DOHH2 (cell line): ENCODE measurements around the gene PTPN9.

Source experiments
- H3F3A ChIP-seq: fragments of 200-600 bp; sonication (generic), shearing (Covaris generic); 2 replicates; pipeline ENCODE4 v1.6.0; 2016; ENCODE audit warnings: antibody characterized with exemption, mild to moderate bottlenecking; ENCODE audit not compliant: control insufficient read depth, insufficient read depth
- H3K27ac ChIP-seq: fragments of 200-600 bp; sonication (generic); 2 replicates; pipeline ENCODE4 v1.5.1; 2014; ENCODE audit warnings: low read depth, mild to moderate bottlenecking, low read length, moderate library complexity
- H3K27me3 ChIP-seq: fragments of 200-600 bp; sonication (generic); 2 replicates; pipeline ENCODE4 v1.6.1; 2014; ENCODE audit warnings: mild to moderate bottlenecking, low read length, mixed read lengths; ENCODE audit not compliant: control insufficient read depth
- H3K36me3 ChIP-seq: fragments of 200-600 bp; sonication (generic); 2 replicates; pipeline ENCODE4 v1.6.1; 2014; ENCODE audit warnings: mild to moderate bottlenecking, low read length, moderate library complexity, mixed read lengths; ENCODE audit not compliant: control insufficient read depth
- H3K4me1 ChIP-seq: fragments of 200-600 bp; sonication (generic); 2 replicates; pipeline ENCODE4 v1.6.1; 2014; ENCODE audit warnings: mild to moderate bottlenecking, low read length, mixed read lengths; ENCODE audit not compliant: control insufficient read depth
- H3K4me2 ChIP-seq: fragments of 200-600 bp; sonication (generic); 2 replicates; pipeline ENCODE4 v1.6.0; 2014; ENCODE audit warnings: mild to moderate bottlenecking, low read length, moderate library complexity
- H3K4me3 ChIP-seq: fragments of 200-600 bp; sonication (generic); 2 replicates; pipeline ENCODE4 v1.5.1; 2014; ENCODE audit warnings: mild to moderate bottlenecking, low read length, mixed read lengths
- H3K79me2 ChIP-seq: fragments of 200-600 bp; sonication (generic); 2 replicates; pipeline ENCODE4 v1.6.1; 2014; ENCODE audit warnings: mild to moderate bottlenecking, low read length, mixed read lengths; ENCODE audit not compliant: control insufficient read depth
- H3K9me2 ChIP-seq: fragments of 200-600 bp; sonication (generic); replicated peaks from 2 replicates; pipeline ENCODE4 v1.6.1; 2014; ENCODE audit warnings: mild to moderate bottlenecking, low read length, mixed read lengths; ENCODE audit not compliant: control insufficient read depth
- H3K9me3 ChIP-seq: fragments of 200-600 bp; sonication (generic); 2 replicates; pipeline ENCODE4 v1.6.1; 2014; ENCODE audit warnings: antibody characterized with exemption, low read length, mixed read lengths; ENCODE audit not compliant: control insufficient read depth, insufficient read depth
- H4K20me1 ChIP-seq: fragments of 200-600 bp; sonication (generic); 2 replicates; pipeline ENCODE4 v1.6.0; 2014; ENCODE audit warnings: low read depth, mild to moderate bottlenecking, antibody characterized with exemption, low read length, moderate library complexity; ENCODE audit not compliant: control insufficient read depth, insufficient read depth
- EZH2phosphoT487 ChIP-seq: fragments of 200-600 bp; sonication (generic); IDR thresholded peaks from 2 replicates; pipeline ENCODE4 v1.6.1; 2017; ENCODE audit warnings: borderline replicate concordance, mild to moderate bottlenecking, antibody characterized with exemption, low read length, moderate library complexity, mixed read lengths
- TF ChIP-seq, protein P1 (sequence below): fragments of 200-600 bp; sonication (generic); IDR thresholded peaks from one replicate; pipeline ENCODE4 v1.5.1; 2014; ENCODE audit warnings: antibody characterized with exemption, mild to moderate bottlenecking, low read depth, low read length; ENCODE audit not compliant: poor library complexity, severe bottlenecking

The PTPN9 gene

DNA sequence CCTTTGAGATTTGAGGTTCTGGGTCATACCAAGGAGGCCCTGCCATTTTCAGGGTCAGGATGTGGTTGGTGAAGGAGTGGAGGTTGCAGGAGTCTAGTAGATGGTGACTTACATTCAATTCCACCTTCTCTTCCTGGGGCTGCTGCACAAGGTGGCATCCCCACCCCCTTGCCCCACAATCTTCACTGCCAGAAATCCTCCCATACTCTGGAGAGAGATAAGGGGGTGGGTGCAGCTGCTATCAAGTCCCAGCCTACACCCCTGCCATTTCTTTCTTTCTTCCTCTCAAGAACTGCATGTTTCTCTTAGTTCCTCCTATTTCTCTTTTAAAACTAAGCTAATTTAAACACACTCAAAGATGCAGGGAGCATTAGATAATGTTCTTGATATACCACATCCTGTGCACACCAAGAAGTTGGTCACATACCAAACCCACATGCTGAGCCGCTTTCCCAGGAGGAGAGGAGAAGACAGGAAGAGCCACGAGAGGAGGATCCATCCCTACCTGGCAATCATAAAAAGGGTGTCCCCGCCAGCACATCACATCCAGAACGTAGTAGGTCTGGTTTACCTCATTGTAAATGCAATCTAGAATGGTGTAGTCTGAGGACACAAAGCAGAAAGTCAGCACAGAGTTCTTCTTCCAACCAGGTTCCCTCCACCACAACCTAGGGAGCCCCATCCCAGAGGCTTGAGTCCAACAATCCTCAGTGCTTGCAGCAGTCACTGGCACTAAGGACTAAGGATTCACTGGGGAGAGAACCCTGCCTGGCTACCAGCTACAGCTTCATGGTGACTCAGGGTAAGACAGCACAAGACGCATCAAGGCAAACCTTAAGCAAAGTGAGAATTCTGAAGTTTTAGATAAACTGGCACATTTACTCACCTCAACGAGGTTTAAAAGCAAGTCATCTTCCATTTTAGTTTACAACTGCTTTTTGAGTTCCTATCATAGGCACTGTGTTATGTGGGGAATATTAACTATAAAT, 27.9 kb upstream of the PTPN9 start:
- no peaks in the 10 kb centered on the region for H3K9me3 ChIP-seq
- H3K4me3 ChIP-seq: no peak overlapping the region
- H3K9me2 ChIP-seq: no peaks in the 10 kb centered on the region
- no peak for TF ChIP-seq EZH2phosphoT487
- TF ChIP-seq, protein P1, sequence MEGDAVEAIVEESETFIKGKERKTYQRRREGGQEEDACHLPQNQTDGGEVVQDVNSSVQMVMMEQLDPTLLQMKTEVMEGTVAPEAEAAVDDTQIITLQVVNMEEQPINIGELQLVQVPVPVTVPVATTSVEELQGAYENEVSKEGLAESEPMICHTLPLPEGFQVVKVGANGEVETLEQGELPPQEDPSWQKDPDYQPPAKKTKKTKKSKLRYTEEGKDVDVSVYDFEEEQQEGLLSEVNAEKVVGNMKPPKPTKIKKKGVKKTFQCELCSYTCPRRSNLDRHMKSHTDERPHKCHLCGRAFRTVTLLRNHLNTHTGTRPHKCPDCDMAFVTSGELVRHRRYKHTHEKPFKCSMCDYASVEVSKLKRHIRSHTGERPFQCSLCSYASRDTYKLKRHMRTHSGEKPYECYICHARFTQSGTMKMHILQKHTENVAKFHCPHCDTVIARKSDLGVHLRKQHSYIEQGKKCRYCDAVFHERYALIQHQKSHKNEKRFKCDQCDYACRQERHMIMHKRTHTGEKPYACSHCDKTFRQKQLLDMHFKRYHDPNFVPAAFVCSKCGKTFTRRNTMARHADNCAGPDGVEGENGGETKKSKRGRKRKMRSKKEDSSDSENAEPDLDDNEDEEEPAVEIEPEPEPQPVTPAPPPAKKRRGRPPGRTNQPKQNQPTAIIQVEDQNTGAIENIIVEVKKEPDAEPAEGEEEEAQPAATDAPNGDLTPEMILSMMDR: no peak
- no peaks in the 10 kb centered on the region for H3K79me2 ChIP-seq
- no peaks in the 10 kb centered on the region for H4K20me1 ChIP-seq
- no peaks in the 10 kb centered on the region for H3K27me3 ChIP-seq
- H3F3A ChIP-seq: no peaks in the 10 kb centered on the region
- H3K4me2 ChIP-seq: no peak overlapping the region
- no peaks in the 10 kb centered on the region for H3K4me1 ChIP-seq
- no peak overlapping the region for H3K27ac ChIP-seq
- peaks cover 42% of the 10 kb centered on the region for H3K36me3 ChIP-seq

DNA sequence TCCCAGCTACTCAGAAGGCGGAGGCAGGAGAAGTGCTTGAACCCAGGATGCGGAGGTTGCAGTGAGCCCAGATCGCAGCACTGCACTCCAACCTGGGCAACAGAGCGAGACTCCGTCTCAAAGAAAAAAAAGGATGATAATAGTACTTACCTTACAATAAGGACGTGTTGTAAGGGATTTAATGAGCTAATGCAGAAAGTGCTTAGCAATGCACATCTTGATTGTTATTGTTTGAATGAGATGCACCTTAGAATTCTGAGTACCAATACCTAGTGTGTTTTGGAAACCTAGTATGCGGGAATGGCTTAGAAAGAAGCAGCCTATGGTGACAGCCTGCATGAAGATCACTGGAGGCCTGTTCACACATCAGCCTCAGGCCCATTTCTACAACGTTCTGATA, 26.9 kb upstream of the PTPN9 start:
- peaks cover 45% of the 10 kb centered on the region for H3K36me3 ChIP-seq
- no peaks in the 10 kb centered on the region for H3K9me3 ChIP-seq
- H3F3A ChIP-seq: no peaks in the 10 kb centered on the region
- no peaks in the 10 kb centered on the region for H3K9me2 ChIP-seq
- no peak overlapping the region for H3K4me2 ChIP-seq
- no peak for TF ChIP-seq EZH2phosphoT487
- TF ChIP-seq, protein P1: no peak
- no peaks in the 10 kb centered on the region for H3K27me3 ChIP-seq
- no peaks in the 10 kb centered on the region for H4K20me1 ChIP-seq
- no peaks in the 10 kb centered on the region for H3K79me2 ChIP-seq
- no peaks in the 10 kb centered on the region for H3K4me1 ChIP-seq
- H3K27ac ChIP-seq: no peak overlapping the region
- no peak overlapping the region for H3K4me3 ChIP-seq

DNA sequence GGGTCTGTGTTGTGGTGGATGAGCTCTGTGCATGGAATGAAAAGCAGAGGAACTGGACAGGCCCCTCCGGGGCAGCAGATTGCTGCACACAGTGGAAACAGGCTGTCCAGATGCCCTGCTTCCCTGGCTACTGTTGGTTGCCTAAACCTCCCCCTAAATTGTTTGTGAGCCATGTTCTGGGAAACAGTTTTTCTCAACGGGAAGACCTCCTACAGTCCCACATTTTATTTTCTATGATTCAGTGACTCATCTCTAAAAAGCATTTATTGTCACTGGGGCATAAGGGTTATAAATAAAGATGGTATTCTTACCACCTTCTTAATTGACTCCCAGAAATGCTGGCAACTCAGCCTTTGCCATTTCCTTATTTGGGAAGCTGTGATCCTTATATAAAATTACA, 20.3 kb upstream of the PTPN9 start:
- Histone ChIP-seq H3K27ac (no peak overlapping the region), H3K27me3 (no peaks in the 10 kb centered on the region), H4K20me1 (no peaks in the 10 kb centered on the region), H3K4me1 (no peaks in the 10 kb centered on the region), H3K9me3 (no peaks in the 10 kb centered on the region), H3K4me3 (no peak overlapping the region), H3K9me2 (no peaks in the 10 kb centered on the region), H3F3A (no peaks in the 10 kb centered on the region), H3K4me2 (no peak overlapping the region), H3K36me3 (peaks cover 48% of the 10 kb centered on the region), H3K79me2 (no peaks in the 10 kb centered on the region)
- no peak for TF ChIP-seq EZH2phosphoT487
- TF ChIP-seq, protein P1: no peak
